OCI-LY7 (cell line): ENCODE measurements around the gene LPCAT3.

Experiments used
- EZH2phosphoT487 ChIP-seq: fragments of 200-600 bp; sonication (generic); IDR thresholded peaks from 2 replicates; pipeline ENCODE4 v1.6.1; 2018; ENCODE audit warnings: low read depth, borderline replicate concordance, mild to moderate bottlenecking, mixed run types, antibody characterized with exemption, low read length, moderate library complexity, mixed read lengths
- TF ChIP-seq, protein P1 (sequence below): fragments of 200-600 bp; sonication (generic); conservative IDR thresholded peaks from 2 replicates; pipeline ENCODE4 v1.5.1; 2014; ENCODE audit warnings: mild to moderate bottlenecking, antibody characterized with exemption, low read length, moderate library complexity, mixed read lengths

DNA sequence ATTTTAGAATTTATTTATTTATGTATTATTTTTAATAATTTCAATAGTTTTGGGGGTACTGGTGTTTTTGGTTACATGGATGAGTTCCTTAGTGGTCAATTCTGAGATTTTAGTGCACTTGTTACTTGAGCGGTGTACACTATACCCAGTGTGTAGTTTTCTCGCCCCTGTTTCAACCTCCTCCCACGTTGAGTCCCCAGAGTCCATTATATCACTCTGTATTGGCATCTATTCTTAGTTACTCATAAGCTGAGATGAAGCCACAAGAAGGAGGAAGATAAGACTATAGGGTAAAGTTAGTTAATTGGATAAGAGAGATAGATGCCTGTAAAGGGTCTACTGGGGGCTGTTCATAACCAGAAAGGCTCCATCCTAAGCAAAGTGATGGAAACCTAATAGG lies 46.2 kb upstream of the LPCAT3 start:
- TF ChIP-seq, protein P1, sequence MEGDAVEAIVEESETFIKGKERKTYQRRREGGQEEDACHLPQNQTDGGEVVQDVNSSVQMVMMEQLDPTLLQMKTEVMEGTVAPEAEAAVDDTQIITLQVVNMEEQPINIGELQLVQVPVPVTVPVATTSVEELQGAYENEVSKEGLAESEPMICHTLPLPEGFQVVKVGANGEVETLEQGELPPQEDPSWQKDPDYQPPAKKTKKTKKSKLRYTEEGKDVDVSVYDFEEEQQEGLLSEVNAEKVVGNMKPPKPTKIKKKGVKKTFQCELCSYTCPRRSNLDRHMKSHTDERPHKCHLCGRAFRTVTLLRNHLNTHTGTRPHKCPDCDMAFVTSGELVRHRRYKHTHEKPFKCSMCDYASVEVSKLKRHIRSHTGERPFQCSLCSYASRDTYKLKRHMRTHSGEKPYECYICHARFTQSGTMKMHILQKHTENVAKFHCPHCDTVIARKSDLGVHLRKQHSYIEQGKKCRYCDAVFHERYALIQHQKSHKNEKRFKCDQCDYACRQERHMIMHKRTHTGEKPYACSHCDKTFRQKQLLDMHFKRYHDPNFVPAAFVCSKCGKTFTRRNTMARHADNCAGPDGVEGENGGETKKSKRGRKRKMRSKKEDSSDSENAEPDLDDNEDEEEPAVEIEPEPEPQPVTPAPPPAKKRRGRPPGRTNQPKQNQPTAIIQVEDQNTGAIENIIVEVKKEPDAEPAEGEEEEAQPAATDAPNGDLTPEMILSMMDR, result no peak
- TF ChIP-seq EZH2phosphoT487, result no peak
